GM12875 (cell line): Measurements from ENCODE around the gene ATP5MC2.

Source experiments
- H3K4me3 ChIP-seq: one replicate; pipeline ENCODE4 v1.5.1; 2011; ENCODE audit warnings: low read depth, low read length, control low read depth
- TF ChIP-seq, protein P1 (sequence below): IDR thresholded peaks from 2 replicates; pipeline ENCODE4 v1.5.1; 2011; ENCODE audit warnings: low read depth, mild to moderate bottlenecking, control low read depth, inconsistent platforms, low read length, moderate library complexity, borderline replicate concordance; ENCODE audit not compliant: insufficient read depth

The ATP5MC2 gene

DNA sequence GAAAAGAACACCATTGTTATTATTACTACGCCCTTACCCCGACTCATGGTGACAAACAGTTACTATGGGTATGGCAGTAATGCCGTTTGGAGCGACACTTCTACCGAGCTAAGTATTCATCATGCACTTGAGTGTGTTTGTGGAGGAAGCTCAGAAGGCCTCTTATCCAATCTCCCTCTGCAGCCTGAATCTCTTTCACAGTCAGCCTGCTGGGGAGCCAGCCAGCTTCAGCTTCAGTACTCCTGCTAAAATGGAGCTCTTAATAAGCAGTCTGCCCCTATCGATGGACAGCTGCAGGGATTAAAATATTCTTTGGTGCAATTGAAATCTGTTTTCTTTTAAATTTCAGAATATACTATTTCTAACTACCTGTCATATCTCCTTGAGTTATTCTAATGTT lies 24.7 kb upstream of the ATP5MC2 start:
- TF ChIP-seq, protein P1, sequence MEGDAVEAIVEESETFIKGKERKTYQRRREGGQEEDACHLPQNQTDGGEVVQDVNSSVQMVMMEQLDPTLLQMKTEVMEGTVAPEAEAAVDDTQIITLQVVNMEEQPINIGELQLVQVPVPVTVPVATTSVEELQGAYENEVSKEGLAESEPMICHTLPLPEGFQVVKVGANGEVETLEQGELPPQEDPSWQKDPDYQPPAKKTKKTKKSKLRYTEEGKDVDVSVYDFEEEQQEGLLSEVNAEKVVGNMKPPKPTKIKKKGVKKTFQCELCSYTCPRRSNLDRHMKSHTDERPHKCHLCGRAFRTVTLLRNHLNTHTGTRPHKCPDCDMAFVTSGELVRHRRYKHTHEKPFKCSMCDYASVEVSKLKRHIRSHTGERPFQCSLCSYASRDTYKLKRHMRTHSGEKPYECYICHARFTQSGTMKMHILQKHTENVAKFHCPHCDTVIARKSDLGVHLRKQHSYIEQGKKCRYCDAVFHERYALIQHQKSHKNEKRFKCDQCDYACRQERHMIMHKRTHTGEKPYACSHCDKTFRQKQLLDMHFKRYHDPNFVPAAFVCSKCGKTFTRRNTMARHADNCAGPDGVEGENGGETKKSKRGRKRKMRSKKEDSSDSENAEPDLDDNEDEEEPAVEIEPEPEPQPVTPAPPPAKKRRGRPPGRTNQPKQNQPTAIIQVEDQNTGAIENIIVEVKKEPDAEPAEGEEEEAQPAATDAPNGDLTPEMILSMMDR = no peak
- no peak overlapping the region for H3K4me3 ChIP-seq

DNA sequence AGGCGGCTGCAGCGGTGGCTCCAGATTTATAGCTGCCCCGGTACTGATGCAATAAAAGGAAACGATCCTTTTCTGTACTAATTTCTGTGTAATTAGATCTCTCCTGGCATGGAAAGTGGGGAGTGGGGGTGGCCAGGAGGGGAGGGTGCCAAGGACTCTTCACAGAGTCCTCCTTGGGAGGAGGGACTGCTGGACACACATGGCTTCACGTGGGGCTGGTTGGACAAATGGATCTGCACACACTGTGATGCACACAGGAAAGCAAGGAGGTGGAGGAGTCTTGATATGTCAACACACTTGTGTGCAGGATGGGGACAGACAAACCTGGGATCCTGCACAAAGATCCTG lies 23.8 kb upstream of the ATP5MC2 start:
- TF ChIP-seq, protein P1 = no peak
- H3K4me3 ChIP-seq = no peak overlapping the region

DNA sequence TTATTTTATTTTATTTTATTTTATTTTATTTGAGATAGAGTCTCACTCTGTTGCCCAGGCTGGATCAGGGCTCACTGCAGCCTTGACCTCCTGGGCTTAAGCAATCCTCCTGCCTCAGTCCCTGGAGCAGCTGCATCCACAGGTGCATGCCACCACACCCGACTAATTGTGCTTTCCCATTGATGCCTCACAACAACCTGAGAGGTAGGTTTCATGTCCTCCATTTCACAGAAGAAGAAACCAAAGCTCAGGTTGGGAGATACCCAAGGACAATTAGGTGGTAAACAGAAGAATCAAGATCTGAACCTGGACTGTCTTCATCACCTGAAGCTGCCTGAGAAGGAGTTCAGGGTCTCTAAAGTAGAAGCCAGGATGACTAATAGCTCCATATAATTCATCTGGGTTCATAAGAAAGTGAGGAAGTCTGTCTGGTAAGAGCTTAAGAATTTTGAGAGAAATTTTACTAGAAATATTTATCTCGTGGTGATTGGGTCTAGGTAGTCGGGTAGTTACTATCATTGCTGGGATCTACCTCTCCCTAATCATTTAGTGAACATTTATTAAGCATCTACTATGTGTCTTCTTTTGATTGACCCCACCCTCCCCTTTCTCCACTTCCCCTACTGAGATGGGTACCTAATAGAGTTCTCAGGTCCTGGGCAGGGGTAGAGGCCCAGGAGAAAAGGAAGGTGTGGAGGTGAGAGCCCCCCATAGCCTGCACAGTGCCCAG lies 23.2 kb upstream of the ATP5MC2 start:
- H3K4me3 ChIP-seq = no peak overlapping the region
- TF ChIP-seq, protein P1 = no peak

DNA sequence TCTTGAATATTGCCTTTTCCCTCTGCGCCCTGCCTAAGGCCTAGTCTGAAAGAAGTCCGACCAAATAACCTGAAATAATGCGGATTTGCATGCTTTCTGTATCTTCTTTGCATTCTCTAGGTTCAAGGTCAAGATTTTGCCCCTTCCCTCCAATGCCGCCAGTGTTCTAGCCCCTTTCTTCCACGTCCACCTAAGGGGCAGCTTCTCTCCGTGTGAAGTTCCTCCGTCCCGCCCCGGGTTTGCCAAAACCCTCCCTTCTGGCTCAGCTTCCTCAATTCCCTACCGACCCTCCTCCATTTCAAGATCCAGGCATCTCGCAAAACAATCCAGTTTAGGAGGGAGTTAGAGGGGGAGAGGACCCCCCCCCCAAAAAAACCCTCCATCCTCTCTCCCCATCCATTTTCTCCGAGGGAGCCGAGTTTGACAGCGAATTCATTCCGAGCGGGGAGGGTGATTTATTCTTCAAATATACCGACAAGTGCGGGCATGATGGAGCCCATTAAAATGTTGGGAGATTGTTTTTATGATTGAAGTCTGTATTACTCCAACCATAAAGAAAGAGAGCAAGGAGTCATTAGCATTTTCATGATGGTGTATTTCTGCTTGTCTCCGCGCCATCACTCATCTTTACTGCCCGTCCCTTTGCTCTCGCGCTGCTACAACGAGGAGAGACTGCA lies 20.9 kb upstream of the ATP5MC2 start:
- no peak overlapping the region for H3K4me3 ChIP-seq

DNA sequence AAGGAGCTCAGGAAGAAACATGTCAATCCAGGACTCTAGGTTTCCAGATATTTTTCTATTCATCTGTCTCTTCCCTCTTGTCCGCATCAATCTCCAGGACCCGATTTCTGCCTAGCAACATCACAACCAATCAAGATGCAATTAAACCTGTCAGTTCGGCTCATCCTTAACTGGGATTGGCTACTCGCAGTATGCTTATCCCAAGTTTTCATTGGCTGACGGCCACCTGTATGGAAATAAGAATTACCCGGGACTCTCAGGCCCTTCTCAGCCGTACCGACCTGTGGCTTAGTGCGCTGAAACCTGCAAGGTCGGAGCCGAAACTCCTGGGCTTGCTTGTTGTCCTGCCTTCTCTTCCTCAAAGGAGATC lies 20.4 kb upstream of the ATP5MC2 start:
- TF ChIP-seq, protein P1 = no peak
- no peak overlapping the region for H3K4me3 ChIP-seq

More for the DNA sequence above, 20.9 kb upstream of the ATP5MC2 start:
- TF ChIP-seq, protein P1 = no peak

DNA sequence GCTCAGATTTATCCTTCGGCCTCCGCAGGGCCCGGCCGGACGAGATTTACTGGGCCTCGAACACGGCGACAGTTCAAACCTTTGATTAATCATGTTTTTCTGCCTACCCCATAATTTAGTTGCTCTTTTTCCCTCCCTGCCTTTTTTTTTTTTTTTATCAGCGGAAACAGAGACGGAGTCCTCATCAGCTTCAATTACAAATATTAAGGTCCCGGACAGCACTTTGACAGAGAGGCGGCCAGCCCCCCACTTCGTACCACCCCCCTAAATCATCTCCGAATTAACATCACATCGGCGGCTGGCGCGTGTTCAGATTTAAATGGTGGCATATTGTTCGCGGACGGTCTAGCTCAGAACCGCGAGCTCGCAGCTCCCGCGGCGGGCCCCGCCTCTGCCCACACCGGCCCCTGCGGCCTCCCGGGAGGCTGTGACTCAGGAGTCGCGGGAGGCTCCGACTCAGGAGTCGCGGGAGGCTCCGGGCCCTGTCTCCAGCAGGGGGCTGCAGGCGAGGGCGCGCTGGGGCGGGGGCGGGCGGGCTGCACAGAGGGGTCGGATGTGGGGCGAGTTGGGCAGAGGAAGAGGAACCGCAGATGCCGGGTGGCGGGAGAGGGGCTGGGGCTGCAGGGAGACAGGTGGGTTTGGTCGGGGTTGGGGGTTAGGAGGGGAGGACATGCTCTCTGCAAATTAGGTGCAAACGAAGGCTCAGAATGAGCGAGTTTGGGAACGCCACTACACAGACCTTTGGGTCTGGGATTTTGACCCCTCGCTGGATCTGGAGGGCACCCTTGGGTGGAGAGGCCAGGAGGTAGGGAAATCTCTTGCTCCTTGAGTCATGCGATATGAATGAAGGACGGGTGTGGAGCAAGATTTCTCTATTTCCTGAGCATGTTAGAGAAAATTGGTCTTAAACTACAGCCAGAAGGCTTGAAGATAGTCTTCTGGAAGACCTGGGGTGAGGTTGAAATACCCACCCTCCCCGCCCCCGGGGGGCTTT lies 19.6 kb upstream of the ATP5MC2 start:
- TF ChIP-seq, protein P1 = no peak
- H3K4me3 ChIP-seq = no peak overlapping the region
